Panc1 (cell line): ENCODE data around the gene WTAP.
"Not testable (repeated sequence)": the region's sequence is repeated elsewhere in the genome, so short reads cannot be mapped to it uniquely, and the experiment has no call there.

Experiments used
- CTCF ChIP-seq: fragments of 450-650 bp; IDR thresholded peaks from 2 replicates; pipeline ENCODE4 v1.5.1; 2017; ENCODE audit warnings: mild to moderate bottlenecking
- REST ChIP-seq, 2 experiments: IDR thresholded peaks; 2 replicates each; pipeline ENCODE4 v1.6.1; 2011 to 2012; ENCODE audit warnings: low read depth in 2 of 2, control low read depth in 1 of 2, low read length in 1 of 2, mild to moderate bottlenecking in 1 of 2, moderate library complexity in 1 of 2; ENCODE audit not compliant: insufficient read depth in 1 of 2
- SIN3A ChIP-seq: IDR thresholded peaks from 2 replicates; pipeline ENCODE4 v1.6.1; 2012; ENCODE audit warnings: low read depth, mild to moderate bottlenecking, low read length, moderate library complexity, borderline replicate concordance; ENCODE audit not compliant: insufficient read depth

DNA sequence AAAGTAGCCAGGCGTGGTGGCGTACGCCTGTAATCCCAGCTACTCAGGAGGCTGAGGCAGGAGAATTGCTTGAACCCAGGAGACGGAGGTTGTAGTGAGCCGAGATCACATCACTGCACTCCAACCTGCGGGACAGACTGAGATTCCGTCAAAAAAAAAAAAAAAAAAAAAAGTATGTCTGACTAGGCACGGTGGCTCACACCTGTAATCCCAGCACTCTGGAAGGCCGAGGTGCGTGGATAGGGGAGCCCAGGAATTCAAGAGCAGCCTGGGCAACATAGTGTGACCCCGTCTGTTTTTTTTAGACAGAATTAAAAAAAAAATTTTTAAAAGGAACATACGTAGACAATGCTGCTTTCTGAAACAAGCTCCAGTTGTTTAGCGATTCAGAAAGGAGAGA is 37.2 kb upstream of the WTAP start:
- not testable (repeated sequence) for TF ChIP-seq CTCF; REST (IDR thresholded peaks at IDR 0.05; ENCODE audit: insufficient read depth in 1 of 2, low read depth in 2 of 2, low read length in 1 of 2); SIN3A
